ENCODE data around the gene TNFRSF4.

TNFRSF4 gene

GRCh38 chr1:1227386-1227785, 13.4 kb upstream of the TNFRSF4 start:
- H3K4me3 ChIP-seq (ENCODE audit: control insufficient read depth, low read depth, low read length), result no peak overlapping the region
- TF ChIP-seq CTCF (conservative IDR thresholded peaks at IDR 0.05; ENCODE audit: control insufficient read depth, insufficient read depth, low read depth, low read length), result no peak
- no peak for DNase-seq (ENCODE audit: low read depth)

- TF ChIP-seq CTCF (conservative IDR thresholded peaks at IDR 0.05; ENCODE audit: control insufficient read depth, insufficient read depth, low read depth, low read length), result no peak
- DNase-seq (ENCODE audit: low read depth), result no peak
- H3K4me3 ChIP-seq (ENCODE audit: control insufficient read depth, low read depth, low read length), result no peak overlapping the region
Observed at GRCh38 chr1:1226566-1227362, 12.8 kb upstream of the TNFRSF4 start.

GRCh38 chr1:1225913-1226312, 12.0 kb upstream of the TNFRSF4 start:
- DNase-seq (ENCODE audit: low read depth), result no peak
- TF ChIP-seq CTCF (conservative IDR thresholded peaks at IDR 0.05; ENCODE audit: control insufficient read depth, insufficient read depth, low read depth, low read length), result no peak

GRCh38 chr1:1225238-1225845, 11.4 kb upstream of the TNFRSF4 start:
- DNase-seq (ENCODE audit: low read depth), result no peak
- H3K4me3 ChIP-seq (ENCODE audit: control insufficient read depth, low read depth, low read length), result no peak overlapping the region
- no peak for TF ChIP-seq CTCF (conservative IDR thresholded peaks at IDR 0.05; ENCODE audit: control insufficient read depth, insufficient read depth, low read depth, low read length)

More at GRCh38 chr1:1225913-1226312, 12.0 kb upstream of the TNFRSF4 start:
- H3K4me3 ChIP-seq (ENCODE audit: control insufficient read depth, low read depth, low read length), result no peak overlapping the region

GRCh38 chr1:1223891-1224290, 9.9 kb upstream of the TNFRSF4 start:
- TF ChIP-seq CTCF (conservative IDR thresholded peaks at IDR 0.05; ENCODE audit: control insufficient read depth, insufficient read depth, low read depth, low read length), result no peak
- no peak for DNase-seq (ENCODE audit: low read depth)
- H3K4me3 ChIP-seq (ENCODE audit: control insufficient read depth, low read depth, low read length), result no peak overlapping the region

GRCh38 chr1:1223321-1223720, 9.4 kb upstream of the TNFRSF4 start:
- no peak for TF ChIP-seq CTCF (conservative IDR thresholded peaks at IDR 0.05; ENCODE audit: control insufficient read depth, insufficient read depth, low read depth, low read length)
- DNase-seq (ENCODE audit: low read depth), result no peak

More at GRCh38 chr1:1223321-1223720, 9.4 kb upstream of the TNFRSF4 start:
- H3K4me3 ChIP-seq (ENCODE audit: control insufficient read depth, low read depth, low read length), result no peak overlapping the region
